H1 (cell line): ENCODE results near the gene CD164L2. TPM values are rescaled to one million over a fixed set of nuclear protein-coding genes. Genes with fewer than 3 reads are reported as not detected.
A peak's percentile ranks its signal among the peaks of the same experiment; 100 is the strongest.

Experiments used
- CTCF ChIA-PET: fragments of 300-600 bp; sonication (Branson Sonifier 250); formaldehyde crosslinking; loops from one replicate; lab custom pipeline; 2021; ENCODE audit not compliant: partially characterized antibody; lab: Charles Lee
- POLR2A ChIA-PET: fragments of 300-600 bp; sonication (Branson Sonifier 250); formaldehyde crosslinking; loops from one replicate; lab custom pipeline; 2021; ENCODE audit warnings: inconsistent platforms; ENCODE audit not compliant: partially characterized antibody; lab: Charles Lee
- DNase-seq, 2 experiments: peaks; one replicate each; pipeline versions ENCODE4 v3.0.0 to v3.0.0-alpha.2; 2010 to 2022; ENCODE audit warnings: low spot score in 2 of 2, low read depth in 1 of 2, mixed read lengths in 1 of 2
- FAIRE-seq: peaks from 2 replicates; lab custom pipeline; 2011; peaks lifted over from hg19 to GRCh38; lab: Jason Lieb, UNC
- H2AFZ ChIP-seq: 2 replicates; pipeline ENCODE4 v1.8.1; 2012; ENCODE audit warnings: low read length, inconsistent platforms
- H2AK5ac ChIP-seq: 2 replicates; pipeline ENCODE4 v1.6.1; 2013; ENCODE audit warnings: low read depth, low read length
- H2BK120ac ChIP-seq: replicated peaks from 2 replicates; pipeline ENCODE3; 2013; ENCODE audit warnings: low read depth, low read length, inconsistent platforms
- H2BK12ac ChIP-seq: 2 replicates; pipeline ENCODE4 v1.6.1; 2013; ENCODE audit warnings: low read depth, low read length
- H2BK15ac ChIP-seq: 2 replicates; pipeline ENCODE4 v1.6.1; 2013; ENCODE audit warnings: low read length
- H2BK20ac ChIP-seq: 2 replicates; pipeline ENCODE4 v1.6.1; 2013; ENCODE audit warnings: low read length
- H2BK5ac ChIP-seq: 2 replicates; pipeline ENCODE4 v1.6.1; 2013; ENCODE audit warnings: low read depth, low read length
- H3K14ac ChIP-seq: 2 replicates; pipeline ENCODE4 v1.6.1; 2013; ENCODE audit warnings: inconsistent platforms; ENCODE audit not compliant: insufficient read length
- H3K18ac ChIP-seq: 2 replicates; pipeline ENCODE4 v1.6.1; 2013; ENCODE audit warnings: low read length; ENCODE audit errors: extremely low read depth
- H3K23ac ChIP-seq: 2 replicates; pipeline ENCODE4 v1.6.1; 2013; ENCODE audit warnings: inconsistent platforms; ENCODE audit not compliant: insufficient read length
- H3K23me2 ChIP-seq: 2 replicates; pipeline ENCODE4 v1.6.1; 2013; ENCODE audit warnings: low read depth, low read length
- H3K27ac ChIP-seq: 2 replicates; pipeline ENCODE4 v1.6.1; 2011; ENCODE audit warnings: low read depth, low read length, inconsistent platforms
- H3K27me3 ChIP-seq, 4 experiments: replicated peaks in 1 of 4; 1 replicate in 1 of 4; 2 replicates in 3 of 4; pipeline versions ENCODE4 v1.6.1 to v1.8.1; 2011 to 2013; ENCODE audit warnings: low read length in 3 of 4, mild to moderate bottlenecking in 3 of 4, inconsistent platforms in 2 of 4, mixed read lengths in 2 of 4, moderate library complexity in 1 of 4; ENCODE audit not compliant: control insufficient read depth in 3 of 4, insufficient read depth in 3 of 4; ENCODE audit errors: extremely low read depth in 1 of 4
- H3K36me3 ChIP-seq, 4 experiments: 2 replicates each; pipeline versions ENCODE4 v1.6.1 to v1.8.1; 2011 to 2013; ENCODE audit warnings: mild to moderate bottlenecking in 4 of 4, low read length in 3 of 4, moderate library complexity in 2 of 4, control low read depth in 1 of 4, inconsistent platforms in 1 of 4; ENCODE audit not compliant: insufficient read depth in 4 of 4, control insufficient read depth in 2 of 4
- H3K4ac ChIP-seq: replicated peaks from 2 replicates; pipeline ENCODE3; 2013; ENCODE audit warnings: low read length, low read depth, mixed read lengths, inconsistent platforms; ENCODE audit not compliant: insufficient read length
- H3K4me1 ChIP-seq, 4 experiments: replicated peaks in 1 of 4; 1 replicate in 1 of 4; 2 replicates in 3 of 4; pipeline versions ENCODE4 v1.6.1 to v1.8.1; 2011 to 2013; ENCODE audit warnings: low read length in 3 of 4, inconsistent platforms in 2 of 4, mixed read lengths in 1 of 4; ENCODE audit not compliant: insufficient read depth in 4 of 4, control insufficient read depth in 3 of 4
- H3K4me2 ChIP-seq, 2 experiments: 2 replicates each; pipeline versions ENCODE4 v1.6.1 to v1.8.1; 2011 to 2013; ENCODE audit warnings: low read depth in 2 of 2, low read length in 2 of 2, control low read depth in 1 of 2, inconsistent platforms in 1 of 2, mild to moderate bottlenecking in 1 of 2; ENCODE audit not compliant: insufficient read depth in 1 of 2
- H3K4me3 ChIP-seq, 4 experiments: fragments of 200-600, 300-600 bp in 1 of 4; sonication (generic), shearing (Covaris generic), sonication (Bioruptor Twin) in 1 of 4; 2 replicates each; pipeline versions ENCODE4 v1.5.1 to v1.8.1; 2011 to 2016; ENCODE audit warnings: low read length in 4 of 4, low read depth in 3 of 4, control low read depth in 2 of 4, inconsistent platforms in 2 of 4, mild to moderate bottlenecking in 2 of 4, mixed read lengths in 1 of 4, moderate library complexity in 1 of 4; ENCODE audit not compliant: insufficient read depth in 2 of 4; ENCODE audit errors: extremely low read depth in 1 of 4
- H3K56ac ChIP-seq: replicated peaks from 2 replicates; pipeline ENCODE3; 2013; ENCODE audit warnings: low read depth, mild to moderate bottlenecking, mixed read lengths, low read length, inconsistent platforms; ENCODE audit not compliant: insufficient read length
- H3K79me1 ChIP-seq: 2 replicates; pipeline ENCODE4 v1.6.1; 2013; ENCODE audit warnings: low read depth, low read length, control low read depth
- H3K79me2 ChIP-seq, 2 experiments: 2 replicates each; pipeline versions ENCODE4 v1.6.1 to v1.8.1; 2012 to 2013; ENCODE audit warnings: low read length in 2 of 2, mild to moderate bottlenecking in 2 of 2, inconsistent platforms in 1 of 2; ENCODE audit not compliant: insufficient read depth in 2 of 2, control insufficient read depth in 1 of 2
- H3K9ac ChIP-seq, 4 experiments: replicated peaks in 1 of 4; 1 replicate in 1 of 4; 2 replicates in 3 of 4; pipeline versions ENCODE4 v1.6.1 to v1.8.1; 2011 to 2013; ENCODE audit warnings: low read depth in 3 of 4, low read length in 3 of 4, control low read depth in 2 of 4, mild to moderate bottlenecking in 2 of 4, moderate library complexity in 2 of 4, inconsistent platforms in 1 of 4; ENCODE audit errors: extremely low read depth in 1 of 4
- H3K9me3 ChIP-seq, 2 experiments: 2 replicates each; pipeline versions ENCODE4 v1.6.1 to v1.8.1; 2012 to 2013; ENCODE audit warnings: mild to moderate bottlenecking in 2 of 2, moderate library complexity in 2 of 2, control low read depth in 1 of 2, inconsistent platforms in 1 of 2, low read depth in 1 of 2, low read length in 1 of 2, mixed read lengths in 1 of 2; ENCODE audit not compliant: insufficient read depth in 2 of 2
- H4K20me1 ChIP-seq, 2 experiments: replicated peaks in 1 of 2; 2 replicates each; pipeline versions ENCODE3 to v1.8.1; 2011 to 2013; ENCODE audit warnings: inconsistent platforms in 2 of 2, low read length in 2 of 2, mild to moderate bottlenecking in 1 of 2; ENCODE audit not compliant: insufficient read depth in 2 of 2, control insufficient read depth in 1 of 2
- H4K5ac ChIP-seq: 2 replicates; pipeline ENCODE4 v1.6.1; 2013; ENCODE audit warnings: low read length, low read depth, mixed read lengths, inconsistent platforms; ENCODE audit not compliant: insufficient read length
- H4K8ac ChIP-seq: 2 replicates; pipeline ENCODE4 v1.8.0; 2013; ENCODE audit warnings: mild to moderate bottlenecking, moderate library complexity, low read length, inconsistent platforms; ENCODE audit not compliant: insufficient read depth; ENCODE audit errors: extremely low read depth
- H4K91ac ChIP-seq: replicated peaks from 2 replicates; pipeline ENCODE3; 2013; ENCODE audit warnings: low read length, mixed read lengths, inconsistent platforms; ENCODE audit not compliant: insufficient read length
- ASH2L ChIP-seq: fragments of 200-600, 300-600 bp; sonication (generic); IDR thresholded peaks from one replicate; pipeline ENCODE4 v1.7.1; 2017; ENCODE audit warnings: low read length
- CTCF ChIP-seq, 3 experiments: IDR thresholded peaks; 1 replicate in 2 of 3; 2 replicates in 1 of 3; pipeline versions ENCODE4 v1.5.1 to v1.6.1; 2011; ENCODE audit warnings: low read length in 3 of 3, mild to moderate bottlenecking in 3 of 3, inconsistent platforms in 2 of 3, low read depth in 1 of 3, moderate library complexity in 1 of 3; ENCODE audit not compliant: insufficient read depth in 1 of 3; ENCODE audit errors: control extremely low read depth in 1 of 3
- FOSL1 ChIP-seq: IDR thresholded peaks from 2 replicates; pipeline ENCODE4 v1.6.1; 2011; ENCODE audit warnings: mild to moderate bottlenecking, low read depth, low read length, moderate library complexity; ENCODE audit not compliant: insufficient read depth
- MAX ChIP-seq: IDR thresholded peaks from 2 replicates; pipeline ENCODE4 v1.6.1; 2012; ENCODE audit warnings: inconsistent platforms
- RAD21 ChIP-seq, 2 experiments: IDR thresholded peaks in 1 of 2; conservative IDR thresholded peaks in 1 of 2; 2 replicates each; pipeline ENCODE4 v1.6.1; 2011; ENCODE audit warnings: low read depth in 2 of 2, low read length in 2 of 2, improper control_type of control experiment in 1 of 2, inconsistent platforms in 1 of 2, mild to moderate bottlenecking in 1 of 2, moderate library complexity in 1 of 2
- SIX5 ChIP-seq: IDR thresholded peaks from 2 replicates; pipeline ENCODE4 v1.6.1; 2011; ENCODE audit warnings: mild to moderate bottlenecking, low read depth, low read length
- WGBS, 2 experiments: shearing (Covaris generic) in 1 of 2; methylation state at CpG; one replicate each; pipeline versions ENCODE4 v1.1.6 to v1.1.7; 2013 to 2015; ENCODE audit warnings: low lambda C conversion rate in 2 of 2, mixed read lengths in 2 of 2, inconsistent platforms in 1 of 2, low coverage in 1 of 2, missing lambda C conversion rate in 1 of 2; ENCODE audit not compliant: insufficient replicate concordance in 2 of 2, insufficient coverage in 1 of 2, insufficient read length in 1 of 2; ENCODE audit errors: extremely low coverage in 1 of 2, missing lambda C conversion rate in 1 of 2; 5-methylcytosine and 5-hydroxymethylcytosine counted together
- polyA plus RNA-seq, 7 experiments: library from polyadenylated mRNA; depleted of rRNA in 3 of 7; stranded (reverse) in 5 of 7; unstranded in 2 of 7; fragments of >200 nt in 5 of 7; fragments of 200-250 nt in 2 of 7; gene quantifications; 1 replicate in 5 of 7; 2 replicates in 1 of 7; 4 replicates in 1 of 7; pipeline versions ENCODE4 v1.2.1 to v1.2.3, GENCODE V29; 2011 to 2013; ENCODE audit warnings: missing spikeins in 2 of 7, mixed read lengths in 2 of 7
- total RNA-seq: library from RNA; stranded (reverse); fragmentation: NEBNext Ultra II Directional; extraction: Animal tissue kit (Norgen Biotek cat#: 25700); gene quantifications from 2 replicates; pipeline ENCODE4 v1.2.1, GENCODE V29; 2021

The CD164L2 gene
- total and polyA plus RNA-seq, 2 of the 8 experiments (the other 6 are each of a cell fraction or from before 2014, with no cell fraction given), result 3.3 TPM

GRCh38 chr1:27350663-27351540, 32.2 kb downstream of the CD164L2 start:
- H3K18ac ChIP-seq, result peak overlapping the region; percentile 96
- peaks cover 23% of the 10 kb centered on the region for H3K23me2 ChIP-seq
- peak overlapping the region in 1 of 4 experiments; percentile 20; a peak in 2 of 7 replicates for H3K9ac ChIP-seq
- H2AFZ ChIP-seq, result no peak overlapping the region; the same call in 1 of the 2 replicates
- peak overlapping the region; percentile 72; the same call in 1 of the 2 replicates for H4K8ac ChIP-seq
- H3K27ac ChIP-seq, result no peak overlapping the region
- peaks cover 0 to 8% (median 6%) of the 10 kb centered on the region in 4 experiments; a peak in 5 of 7 replicates for H3K27me3 ChIP-seq
- no peak overlapping the region for H2BK120ac ChIP-seq
- H2BK15ac ChIP-seq, result no peak overlapping the region
- H4K5ac ChIP-seq, result peak overlapping the region; percentile 61
- FAIRE-seq (peak; percentile 32), DNase-seq (peak; percentile 93 to 96)
- peak overlapping the region; percentile 87 for H4K91ac ChIP-seq
- peak overlapping the region; percentile 61; the same call in 1 of the 2 replicates for H2BK20ac ChIP-seq
- H3K79me2 ChIP-seq, result peaks cover 0 to 4% of the 10 kb centered on the region in 2 experiments; a peak in 1 of 4 replicates
- H2BK5ac ChIP-seq, result peak overlapping the region; percentile 67; the same call in 1 of the 2 replicates
- peak overlapping the region; percentile 77 to 83 for H3K4me2 ChIP-seq
- ChIA-PET POLR2A (interaction anchor here (0.7 to 10.9 kb wide), 17 partner anchors 8 to 357 kb away, joined by 3 to 101 read pairs (median 3); partner anchors contain the start of genes MAP3K6, SYTL1, TMEM222 and TRNP1), CTCF (interaction anchor here (0.7 to 28.8 kb wide), 19 partner anchors 9 to 312 kb away, joined by 3 to 625 read pairs (median 6); partner anchors contain the start of genes CD164L2, FCN3, GPR3 and MAP3K6)
- H3K4me3 ChIP-seq, result peak overlapping the region; percentile 47 to 63 (median 51)
- no peak overlapping the region for H3K23ac ChIP-seq
- no peaks in the 10 kb centered on the region for H3K79me1 ChIP-seq
- peak overlapping the region; percentile 80; the same call in 1 of the 2 replicates for H2BK12ac ChIP-seq
- 0 out of 8 replicates have a peak, but pooled peaks cover 0 to 3% (median 0%) of the 10 kb centered on the region in 4 experiments for H3K36me3 ChIP-seq
- WGBS, 2 experiments, result 5% methylated on average over 48 of the region's 62 CpGs; no CpG with 5 or more reads in 1 of the 2 experiments
- H4K20me1 ChIP-seq, result peaks cover 0 to 6% of the 10 kb centered on the region in 2 experiments
- peak overlapping the region; percentile 10; the same call in 1 of the 2 replicates for H2AK5ac ChIP-seq
- no peak overlapping the region for H3K14ac ChIP-seq
- peak overlapping the region; percentile 60 for H3K4ac ChIP-seq
- no peaks in the 10 kb centered on the region for H3K9me3 ChIP-seq
- peak overlapping the region; percentile 78 for H3K56ac ChIP-seq
- peaks cover 0 to 20% (median 8%) of the 10 kb centered on the region in 4 experiments; a peak in 6 of 7 replicates for H3K4me1 ChIP-seq
- TF ChIP-seq FOSL1 (0 out of 2 replicates have a peak, but pooled peaks have one; percentile 50), ASH2L (peak; percentile 67), SIX5 (no peak), MAX (peak; percentile 97), RAD21 (IDR thresholded peaks at IDR 0.05 in 1 of 2, conservative IDR thresholded peaks at IDR 0.05 in 1 of 2; ENCODE audit: low read depth in 2 of 2, low read length in 2 of 2) (peak; percentile 26 to 50; a peak in 3 of 4 replicates), CTCF (IDR thresholded peaks at IDR 0.05; ENCODE audit: control extremely low read depth in 1 of 3, insufficient read depth in 1 of 3, low read depth in 1 of 3, low read length in 3 of 3) (peak in 2 of 3 experiments; percentile 7 to 42; a peak in 3 of 4 replicates)
